GM23338 (cell line): ENCODE measurements around the gene HDAC11. TPM values are rescaled to one million over a fixed set of nuclear protein-coding genes. Genes with fewer than 3 reads are reported as not detected.

ENCODE experiments used
- ATAC-seq: fragments of 200-7000 bp; cut with Tn5 transposase; 3 replicates; pipeline ENCODE4 v1.9.1; 2020
- DNase-seq: peaks from one replicate; pipeline ENCODE4 v3.0.0-alpha.2; 2015; ENCODE audit warnings: low spot score
- H2AFZ ChIP-seq: fragments of 200-600 bp; sonication (generic); 2 replicates; pipeline ENCODE4 v1.8.0; 2016; ENCODE audit warnings: antibody characterized with exemption, mild to moderate bottlenecking, moderate library complexity
- H3F3A ChIP-seq: fragments of 200-600 bp; sonication (generic); replicated peaks from 2 replicates; pipeline ENCODE4 v1.8.0; 2017; ENCODE audit warnings: antibody characterized with exemption, mixed run types, low read depth
- H3K27ac ChIP-seq: fragments of 200-600 bp; sonication (generic); 2 replicates; pipeline ENCODE4 v1.6.1; 2016; ENCODE audit warnings: low read depth
- H3K27me3 ChIP-seq: fragments of 200-600 bp; sonication (generic); 2 replicates; pipeline ENCODE4 v1.8.0; 2016; ENCODE audit warnings: mild to moderate bottlenecking, mixed run types, moderate library complexity; ENCODE audit not compliant: insufficient read depth
- H3K36me3 ChIP-seq: fragments of 200-600 bp; sonication (generic); 2 replicates; pipeline ENCODE4 v1.8.0; 2016; ENCODE audit warnings: mild to moderate bottlenecking; ENCODE audit not compliant: insufficient read depth
- H3K4me1 ChIP-seq: fragments of 200-600 bp; sonication (generic); 2 replicates; pipeline ENCODE4 v1.8.0; 2016; ENCODE audit warnings: mild to moderate bottlenecking, moderate library complexity; ENCODE audit not compliant: insufficient read depth
- H3K4me2 ChIP-seq: fragments of 200-600 bp; sonication (generic); 2 replicates; pipeline ENCODE4 v1.7.1; 2017; ENCODE audit warnings: mixed run types
- H3K4me3 ChIP-seq: fragments of 200-600 bp; sonication (generic); 2 replicates; pipeline ENCODE4 v1.6.1; 2016; ENCODE audit warnings: mixed run types
- H3K79me2 ChIP-seq: fragments of 200-600 bp; sonication (generic); replicated peaks from 2 replicates; pipeline ENCODE4 v1.8.0; 2017; ENCODE audit warnings: mild to moderate bottlenecking; ENCODE audit not compliant: insufficient read depth
- H3K9me2 ChIP-seq: fragments of 200-600 bp; sonication (generic); 2 replicates; pipeline ENCODE4 v1.8.0; 2017; ENCODE audit not compliant: insufficient read depth
- H4K20me1 ChIP-seq: fragments of 200-600 bp; sonication (generic); replicated peaks from 2 replicates; pipeline ENCODE4 v1.8.0; 2017; ENCODE audit warnings: mild to moderate bottlenecking; ENCODE audit not compliant: insufficient read depth
- H3K27ac Mint-ChIP-seq: 2 replicates; pipeline ENCODE4 v1.8.0; 2020; ENCODE audit warnings: inconsistent platforms, mild to moderate bottlenecking, moderate library complexity, mixed read lengths
- H3K27me3 Mint-ChIP-seq: 3 replicates; pipeline ENCODE4 v1.8.0; 2022; ENCODE audit warnings: low read depth, mild to moderate bottlenecking, moderate library complexity, mixed read lengths, inconsistent platforms; ENCODE audit not compliant: insufficient read depth, poor library complexity
- H3K36me3 Mint-ChIP-seq: 3 replicates; pipeline ENCODE4 v1.8.0; 2021; ENCODE audit warnings: low read depth, mild to moderate bottlenecking, inconsistent platforms, moderate library complexity, mixed read lengths
- H3K4me1 Mint-ChIP-seq: 3 replicates; pipeline ENCODE4 v1.8.0; 2020; ENCODE audit warnings: mild to moderate bottlenecking, inconsistent platforms, mixed read lengths
- H3K4me3 Mint-ChIP-seq: 3 replicates; pipeline ENCODE4 v1.8.0; 2021; ENCODE audit warnings: moderate library complexity, mild to moderate bottlenecking, inconsistent platforms, mixed read lengths
- H3K9me3 Mint-ChIP-seq: 3 replicates; pipeline ENCODE4 v1.8.0; 2020; ENCODE audit warnings: moderate library complexity, mild to moderate bottlenecking, inconsistent platforms, mixed read lengths
- CREB1 ChIP-seq: fragments of 250-450 bp; sonication (Bioruptor Pico); IDR thresholded peaks from 2 replicates; pipeline ENCODE4 v1.5.0; 2020; ENCODE audit warnings: low read depth, mild to moderate bottlenecking, moderate library complexity
- EZH2 ChIP-seq: fragments of 200-600 bp; sonication (generic); IDR thresholded peaks from one replicate; pipeline ENCODE4 v1.8.0; 2017; ENCODE audit warnings: antibody characterized with exemption, mild to moderate bottlenecking, low read depth; ENCODE audit not compliant: unreplicated experiment
- EZH2phosphoT487 ChIP-seq: fragments of 200-600 bp; sonication (generic); IDR thresholded peaks from one replicate; pipeline ENCODE4 v1.8.1; 2018; ENCODE audit warnings: antibody characterized with exemption; ENCODE audit not compliant: unreplicated experiment
- JUNB ChIP-seq: IDR thresholded peaks from one replicate; pipeline ENCODE4 v1.6.1; 2016; ENCODE audit warnings: antibody characterized with exemption; ENCODE audit not compliant: unreplicated experiment
- REST ChIP-seq: IDR thresholded peaks from one replicate; pipeline ENCODE4 v1.6.1; 2018; ENCODE audit warnings: antibody characterized with exemption; ENCODE audit not compliant: unreplicated experiment
- ZNF462 ChIP-seq: fragments of 250-450 bp; sonication (Bioruptor Pico); IDR thresholded peaks from 2 replicates; pipeline ENCODE4 v1.5.0; 2020; ENCODE audit warnings: mild to moderate bottlenecking, moderate library complexity
- polyA plus RNA-seq: library from polyadenylated mRNA; unstranded; fragments of >200 nt; fragmentation: Nextera tagmentation; extraction: Ambion mirVana; gene quantifications from 2 replicates; pipeline ENCODE4 v1.2.1, GENCODE V29; 2016
- small RNA-seq: library from RNA; depleted of rRNA; stranded (forward); fragments of <200 nt; gene quantifications from one replicate; pipeline ENCODE3, GENCODE V24; 2014; ENCODE audit warnings: low replicate concordance
- total RNA-seq: library from RNA; depleted of rRNA; stranded (reverse); fragments of >200 nt; shearing (Covaris generic); gene quantifications from 2 replicates; pipeline ENCODE4 v1.2.3, GENCODE V29; 2014; rRNA removed

HDAC11 gene
- total and polyA plus RNA-seq, 2 experiments from 2014 or later = 5.4 to 15.8 TPM

- TF ChIP-seq ZNF462 (CRISPR knock-in tag) = no peak
- no peak for TF ChIP-seq CREB1
- no peak for TF ChIP-seq EZH2
Observed at GRCh38 chr3:13553686-13554085, 73.6 kb downstream of the HDAC11 start (continued).

- Histone ChIP-seq H3K27ac (no peak overlapping the region), H3K4me3 (no peak overlapping the region), H3K27me3 (no peaks in the 10 kb centered on the region), H3K4me2 (no peak overlapping the region), H3K9me2 (no peaks in the 10 kb centered on the region), H2AFZ (no peak overlapping the region), H3K4me1 (no peaks in the 10 kb centered on the region), H3K36me3 (no peaks in the 10 kb centered on the region), H3F3A (no peaks in the 10 kb centered on the region), H4K20me1 (no peaks in the 10 kb centered on the region), H3K79me2 (no peaks in the 10 kb centered on the region)
- ATAC-seq (no peak), DNase-seq (no peak)
- Mint-ChIP-seq H3K27ac (no peak overlapping the region), H3K36me3 (no peaks in the 10 kb centered on the region), H3K27me3 (peaks cover 18% of the 10 kb centered on the region), H3K9me3 (no peaks in the 10 kb centered on the region), H3K4me1 (peaks cover 19% of the 10 kb centered on the region), H3K4me3 (no peak overlapping the region)
- TF ChIP-seq EZH2phosphoT487 = no peak
- no peak for TF ChIP-seq REST
- TF ChIP-seq EZH2 = no peak
- no peak for TF ChIP-seq JUNB
Observed at GRCh38 chr3:13555753-13556152, 75.6 kb downstream of the HDAC11 start.

Small RNA genes within 50 kb of the gene (small RNA-seq; reads per million reads assigned to genes)
- gene AC027124.2 = not detected

Other genes with a start within 250 kb of the HDAC11 start
- gene NUP210, start 60.0 kb upstream of the HDAC11 start, total RNA-seq = 72.7 and 73.9 TPM in 2 replicates
- gene NUP210, start 60.0 kb upstream of the HDAC11 start, polyA plus RNA-seq = 13.8 and 14.1 TPM in 2 replicates
- gene FBLN2, start 68.8 kb downstream of the HDAC11 start, total RNA-seq = 24.9 and 26.8 TPM in 2 replicates
- 18.8 and 24.4 TPM in 2 replicates for gene FBLN2, start 68.8 kb downstream of the HDAC11 start, polyA plus RNA-seq